Thymus (tissue), 11 donors: ENCODE data around the gene LRTM1. TPM values are rescaled to one million over a fixed set of nuclear protein-coding genes. Genes with fewer than 3 reads are reported as not detected.

ENCODE experiments used
- DNase-seq, 9 donors: peaks; one replicate each; pipeline ENCODE4 v3.0.0-alpha.2; 2013; ENCODE audit warnings: low spot score in 9 of 9, low read depth in 6 of 9, missing footprints in 1 of 9
- H3K27ac ChIP-seq, 2 donors: one replicate each; pipeline ENCODE4 v1.5.1; 2013; ENCODE audit warnings: control low read depth in 1 of 2, low read depth in 1 of 2, low read length in 1 of 2, mild to moderate bottlenecking in 1 of 2, moderate library complexity in 1 of 2
- H3K27me3 ChIP-seq, 2 donors: one replicate each; pipeline ENCODE4 v1.5.1; 2013; ENCODE audit warnings: low read length in 1 of 2; ENCODE audit not compliant: control insufficient read depth in 2 of 2, insufficient read depth in 1 of 2
- H3K36me3 ChIP-seq, 2 donors: one replicate each; pipeline ENCODE4 v1.5.1; 2013; ENCODE audit warnings: low read length in 1 of 2, mild to moderate bottlenecking in 1 of 2, moderate library complexity in 1 of 2; ENCODE audit not compliant: control insufficient read depth in 2 of 2, insufficient read depth in 2 of 2
- H3K4me1 ChIP-seq, 2 donors: one replicate each; pipeline ENCODE4 v1.5.1; 2013; ENCODE audit warnings: low read length in 2 of 2; ENCODE audit not compliant: control insufficient read depth in 2 of 2, insufficient read depth in 2 of 2
- H3K4me3 ChIP-seq, 2 donors: one replicate each; pipeline ENCODE4 v1.5.1; 2013; ENCODE audit warnings: low read length in 2 of 2, control low read depth in 1 of 2, mild to moderate bottlenecking in 1 of 2
- H3K9me3 ChIP-seq, 2 donors: one replicate each; pipeline ENCODE4 v1.5.1; 2013; ENCODE audit warnings: low read length in 1 of 2, mild to moderate bottlenecking in 1 of 2; ENCODE audit not compliant: control insufficient read depth in 2 of 2, insufficient read depth in 1 of 2
- WGBS: extraction: QIAGEN DNeasy Blood & Tissue Kit; methylation state at CpG from one replicate; pipeline ENCODE4 v1.1.7; 2013; 5-methylcytosine and 5-hydroxymethylcytosine counted together
- polyA plus RNA-seq: library from polyadenylated mRNA; stranded (reverse); fragments of 200-250 nt; gene quantifications from one replicate; pipeline ENCODE4 v1.2.3, GENCODE V29; 2013
- total RNA-seq: library from RNA; stranded (reverse); fragments of 120-200 nt; gene quantifications from one replicate; pipeline ENCODE4 v1.2.4, GENCODE V29; 2013
- donor health status: healthy.

LRTM1 gene
- total and polyA plus RNA-seq, 2 donors = 0.47 to 0.62 TPM

DNA sequence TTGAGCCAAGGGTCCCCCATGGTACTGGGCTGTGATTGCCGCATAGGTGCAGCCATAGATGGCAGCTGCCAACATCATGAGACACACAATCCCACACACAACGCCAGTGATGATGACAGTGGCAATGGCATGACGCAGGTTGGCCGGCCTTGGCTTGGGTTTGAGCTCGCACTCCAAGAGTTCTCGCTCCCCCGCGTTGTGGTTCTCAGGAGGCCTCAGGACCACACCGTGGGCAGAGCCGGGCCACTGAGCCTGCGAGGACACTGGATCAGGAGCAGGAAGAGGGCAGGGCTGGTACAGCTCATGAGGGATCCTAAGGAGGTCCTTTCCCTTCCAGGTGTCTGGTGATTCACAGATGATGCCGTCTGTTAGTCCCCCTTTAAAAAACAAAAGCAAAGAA, 9.3 kb downstream of the LRTM1 start:
- Histone ChIP-seq H3K27me3 (no peaks in the 10 kb centered on the region), H3K4me3 (no peak overlapping the region), H3K27ac (no peak overlapping the region), H3K36me3 (no peaks in the 10 kb centered on the region), H3K9me3 (no peaks in the 10 kb centered on the region), H3K4me1 (no peaks in the 10 kb centered on the region)
- DNase-seq = no peak
- 97% methylated on average over 12 of the region's 12 CpGs for WGBS

DNA sequence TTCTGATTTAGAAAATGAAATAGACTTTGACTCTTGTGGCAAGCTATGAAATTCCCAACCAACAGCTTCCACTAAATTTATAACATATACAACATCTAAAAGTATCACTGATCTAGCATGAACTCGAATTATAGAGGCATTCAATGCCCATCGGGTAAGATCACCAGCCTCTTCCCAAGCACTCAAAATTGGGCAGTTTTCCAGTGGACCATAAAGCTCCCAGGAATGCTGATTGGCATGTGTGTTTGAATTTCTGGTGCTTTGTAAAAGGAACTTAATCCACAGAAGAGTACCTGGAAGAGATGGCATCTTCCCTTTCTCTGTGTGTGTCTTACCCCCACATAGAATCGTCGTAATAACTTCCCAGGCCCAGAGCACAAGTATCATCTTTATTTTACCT, 10.0 kb downstream of the LRTM1 start:
- no peak for DNase-seq
- H3K36me3 ChIP-seq = no peaks in the 10 kb centered on the region
- WGBS = 91% methylated on average over 4 of the region's 4 CpGs
- H3K4me3 ChIP-seq = no peak overlapping the region
- H3K27me3 ChIP-seq = no peaks in the 10 kb centered on the region
- H3K27ac ChIP-seq = no peak overlapping the region
- no peaks in the 10 kb centered on the region for H3K4me1 ChIP-seq
- no peaks in the 10 kb centered on the region for H3K9me3 ChIP-seq

GRCh38 chr3:54917174-54917573, 10.7 kb downstream of the LRTM1 start:
- no peak for DNase-seq
- H3K4me3 ChIP-seq = no peak overlapping the region
- 96% methylated on average over 2 of the region's 2 CpGs for WGBS

GRCh38 chr3:54916732-54917131, 11.1 kb downstream of the LRTM1 start:
- H3K9me3 ChIP-seq = no peaks in the 10 kb centered on the region
- H3K27me3 ChIP-seq = no peaks in the 10 kb centered on the region
- H3K4me1 ChIP-seq = no peaks in the 10 kb centered on the region
- no peak for DNase-seq
- H3K36me3 ChIP-seq = no peaks in the 10 kb centered on the region
- no peak overlapping the region for H3K27ac ChIP-seq
- no peak overlapping the region for H3K4me3 ChIP-seq

More at GRCh38 chr3:54917174-54917573, 10.7 kb downstream of the LRTM1 start:
- no peak overlapping the region for H3K27ac ChIP-seq
- no peaks in the 10 kb centered on the region for H3K9me3 ChIP-seq
- H3K27me3 ChIP-seq = no peaks in the 10 kb centered on the region
- H3K36me3 ChIP-seq = no peaks in the 10 kb centered on the region
- no peaks in the 10 kb centered on the region for H3K4me1 ChIP-seq

- H3K36me3 ChIP-seq = no peaks in the 10 kb centered on the region
- H3K4me3 ChIP-seq = no peak overlapping the region
- no peaks in the 10 kb centered on the region for H3K4me1 ChIP-seq
- DNase-seq = no peak
- no peaks in the 10 kb centered on the region for H3K9me3 ChIP-seq
- WGBS = 91% methylated on average over 8 of the region's 8 CpGs
- H3K27ac ChIP-seq = no peak overlapping the region
- no peaks in the 10 kb centered on the region for H3K27me3 ChIP-seq
Observed at GRCh38 chr3:54915976-54916375, 11.9 kb downstream of the LRTM1 start.

DNA sequence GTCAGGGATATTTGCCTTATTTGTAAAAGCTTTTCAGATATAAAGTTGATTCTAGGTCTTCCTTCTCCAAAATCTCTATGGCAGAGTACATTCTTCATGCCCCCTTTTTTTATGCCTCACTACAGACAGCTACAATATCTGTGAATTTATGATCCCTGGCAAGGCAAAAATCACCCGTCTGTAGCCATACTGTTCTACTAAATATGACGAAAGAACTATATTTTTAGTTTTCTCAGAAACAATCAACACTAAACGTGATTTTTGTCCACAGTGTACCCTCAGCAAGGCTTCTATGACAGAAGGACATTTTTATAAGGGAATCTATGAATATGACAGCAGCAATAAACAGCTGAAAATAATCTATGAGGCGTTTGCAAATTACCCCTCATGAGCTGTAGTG, 12.7 kb downstream of the LRTM1 start:
- no peaks in the 10 kb centered on the region for H3K4me1 ChIP-seq
- H3K36me3 ChIP-seq = no peaks in the 10 kb centered on the region
- no peak overlapping the region for H3K4me3 ChIP-seq
- H3K27me3 ChIP-seq = no peaks in the 10 kb centered on the region
- no peak overlapping the region for H3K27ac ChIP-seq
- no peaks in the 10 kb centered on the region for H3K9me3 ChIP-seq
- no peak for DNase-seq
- WGBS = 71% methylated on average over 4 of the region's 4 CpGs

- no peaks in the 10 kb centered on the region for H3K36me3 ChIP-seq
Observed at GRCh38 chr3:54914180-54914579, 13.7 kb downstream of the LRTM1 start.

DNA sequence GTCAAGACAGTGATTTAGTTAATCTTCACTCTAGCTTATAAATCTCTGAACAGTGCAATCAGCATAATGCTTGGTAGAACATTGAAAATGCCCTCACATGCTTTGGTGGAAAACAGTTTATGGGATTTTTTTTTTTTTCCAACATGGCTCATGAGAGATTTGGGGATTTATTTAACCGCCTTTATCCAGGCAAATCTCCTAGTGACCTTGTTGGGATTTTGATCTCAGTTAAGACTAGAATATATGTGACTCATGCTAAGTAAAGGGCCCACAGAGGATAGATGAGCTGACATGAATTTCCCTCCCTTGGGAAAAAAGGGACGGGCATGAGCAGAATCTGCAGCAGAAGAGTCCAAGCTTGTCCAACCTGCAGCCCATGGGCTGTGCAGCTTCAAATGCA, 18.7 kb downstream of the LRTM1 start:
- Histone ChIP-seq H3K27me3 (no peaks in the 10 kb centered on the region), H3K36me3 (no peaks in the 10 kb centered on the region), H3K9me3 (no peaks in the 10 kb centered on the region), H3K4me1 (no peaks in the 10 kb centered on the region), H3K27ac (no peak overlapping the region), H3K4me3 (no peak overlapping the region)
- WGBS = 94% methylated on average over 2 of the region's 2 CpGs
- DNase-seq = no peak

More at GRCh38 chr3:54914180-54914579, 13.7 kb downstream of the LRTM1 start:
- H3K27me3 ChIP-seq = no peaks in the 10 kb centered on the region
- no peaks in the 10 kb centered on the region for H3K9me3 ChIP-seq
- H3K27ac ChIP-seq = no peak overlapping the region
- H3K4me1 ChIP-seq = no peaks in the 10 kb centered on the region
- no peak overlapping the region for H3K4me3 ChIP-seq
- WGBS = 67% methylated on average over 2 of the region's 2 CpGs
- DNase-seq = no peak

DNA sequence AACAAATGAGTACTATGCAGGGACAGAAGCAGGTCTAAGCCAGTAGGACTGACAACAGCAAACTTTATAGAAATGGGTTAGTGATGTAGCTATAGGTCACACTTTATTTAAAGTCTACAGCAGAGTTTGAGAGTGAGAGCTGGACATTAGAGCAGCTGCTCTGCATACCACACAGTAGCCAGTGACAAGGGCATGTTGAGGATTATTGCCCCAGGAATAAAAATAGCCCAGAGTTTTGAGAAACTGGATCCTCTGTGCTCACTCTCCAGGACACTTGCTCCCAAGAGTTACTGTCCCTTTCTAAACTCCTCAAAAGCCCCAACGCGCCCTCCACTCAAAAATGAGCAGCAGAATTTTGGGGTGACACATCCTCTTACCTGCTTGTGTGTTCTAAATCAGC, 21.1 kb downstream of the LRTM1 start:
- Histone ChIP-seq H3K4me1 (no peaks in the 10 kb centered on the region), H3K9me3 (no peaks in the 10 kb centered on the region), H3K27ac (no peak overlapping the region), H3K4me3 (no peak overlapping the region), H3K27me3 (no peaks in the 10 kb centered on the region), H3K36me3 (no peaks in the 10 kb centered on the region)
- DNase-seq = no peak
- 98% methylated on average over 2 of the region's 2 CpGs for WGBS

- Histone ChIP-seq H3K36me3 (no peaks in the 10 kb centered on the region), H3K27ac (no peak overlapping the region), H3K4me3 (no peak overlapping the region), H3K27me3 (no peaks in the 10 kb centered on the region), H3K9me3 (no peaks in the 10 kb centered on the region), H3K4me1 (no peaks in the 10 kb centered on the region)
- 95% methylated on average over 3 of the region's 3 CpGs for WGBS
- DNase-seq = no peak
Observed at GRCh38 chr3:54905920-54906319, 21.9 kb downstream of the LRTM1 start.
